ACC112 (cell line): ENCODE data around the gene THBS1.

ENCODE experiments used
- H2AFZ ChIP-seq: fragments of 200-600 bp; sonication (generic); one replicate; pipeline ENCODE4 v1.6.0; 2017; ENCODE audit warnings: antibody characterized with exemption, low read length; ENCODE audit not compliant: unreplicated experiment
- H3K27ac ChIP-seq: fragments of 200-600 bp; sonication (generic); 2 replicates; pipeline ENCODE4 v1.5.1; 2014; ENCODE audit warnings: low read depth, mild to moderate bottlenecking, antibody characterized with exemption, low read length, moderate library complexity
- H3K27me3 ChIP-seq: fragments of 200-600 bp; sonication (generic); 2 replicates; pipeline ENCODE4 v1.6.1; 2014; ENCODE audit warnings: mild to moderate bottlenecking, antibody characterized with exemption, low read length, moderate library complexity, mixed read lengths; ENCODE audit not compliant: insufficient read depth
- H3K36me3 ChIP-seq: fragments of 200-600 bp; sonication (generic); 2 replicates; pipeline ENCODE4 v1.6.1; 2016; ENCODE audit warnings: mild to moderate bottlenecking, antibody characterized with exemption, low read length, moderate library complexity, mixed read lengths; ENCODE audit not compliant: insufficient read depth
- H3K4me1 ChIP-seq: fragments of 200-600 bp; sonication (generic); one replicate; pipeline ENCODE4 v1.6.1; 2016; ENCODE audit warnings: low read length, mixed read lengths; ENCODE audit not compliant: insufficient read depth, unreplicated experiment, control insufficient read depth
- H3K4me3 ChIP-seq: fragments of 200-600 bp; sonication (generic); 2 replicates; pipeline ENCODE4 v1.5.1; 2014; ENCODE audit warnings: mild to moderate bottlenecking, low read depth, low read length
- H3K79me2 ChIP-seq: fragments of 200-600 bp; sonication (generic); one replicate; pipeline ENCODE4 v1.6.0; 2016; ENCODE audit warnings: low read length; ENCODE audit not compliant: control insufficient read depth, unreplicated experiment, insufficient read depth

Gene THBS1

DNA sequence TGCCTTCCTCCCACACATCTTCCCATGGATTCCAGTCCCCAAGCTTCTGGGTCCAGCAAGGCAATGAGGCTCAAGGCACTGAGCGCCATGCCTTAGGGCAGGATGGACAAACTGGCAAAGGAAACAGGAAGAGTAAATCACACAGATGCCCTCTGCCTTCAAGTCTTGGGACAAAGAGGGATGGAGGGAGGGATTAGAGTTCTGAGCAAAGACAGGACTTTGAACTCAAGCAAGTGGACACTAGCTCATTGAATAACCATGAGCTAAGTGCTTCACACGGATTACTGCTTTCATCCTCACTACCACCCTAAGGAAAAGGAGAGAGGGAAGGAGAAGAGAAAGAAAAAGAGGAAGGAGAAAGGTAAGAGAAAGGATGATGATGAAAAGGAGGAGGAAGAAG, 7.6 kb upstream of the THBS1 start:
- no peak overlapping the region for H3K27ac ChIP-seq
- H3K79me2 ChIP-seq: no peaks in the 10 kb centered on the region
- H2AFZ ChIP-seq: no peak overlapping the region
- H3K4me1 ChIP-seq: no peaks in the 10 kb centered on the region
- H3K36me3 ChIP-seq: no peaks in the 10 kb centered on the region
- H3K27me3 ChIP-seq: no peaks in the 10 kb centered on the region
- H3K4me3 ChIP-seq: no peak overlapping the region

- no peaks in the 10 kb centered on the region for H3K27me3 ChIP-seq
- no peak overlapping the region for H3K4me3 ChIP-seq
- H3K27ac ChIP-seq: no peak overlapping the region
- no peaks in the 10 kb centered on the region for H3K79me2 ChIP-seq
- H3K36me3 ChIP-seq: no peaks in the 10 kb centered on the region
- H3K4me1 ChIP-seq: peaks cover 4% of the 10 kb centered on the region
- H2AFZ ChIP-seq: no peak overlapping the region
These were observed 7.0 kb upstream of the THBS1 start for GRCh38 chr15:39573844-39574243.

GRCh38 chr15:39574427-39574826, 6.5 kb upstream of the THBS1 start:
- Histone ChIP-seq H2AFZ (no peak overlapping the region), H3K4me1 (peaks cover 7% of the 10 kb centered on the region), H3K27me3 (no peaks in the 10 kb centered on the region), H3K4me3 (no peak overlapping the region), H3K36me3 (no peaks in the 10 kb centered on the region), H3K27ac (no peak overlapping the region), H3K79me2 (no peaks in the 10 kb centered on the region)

DNA sequence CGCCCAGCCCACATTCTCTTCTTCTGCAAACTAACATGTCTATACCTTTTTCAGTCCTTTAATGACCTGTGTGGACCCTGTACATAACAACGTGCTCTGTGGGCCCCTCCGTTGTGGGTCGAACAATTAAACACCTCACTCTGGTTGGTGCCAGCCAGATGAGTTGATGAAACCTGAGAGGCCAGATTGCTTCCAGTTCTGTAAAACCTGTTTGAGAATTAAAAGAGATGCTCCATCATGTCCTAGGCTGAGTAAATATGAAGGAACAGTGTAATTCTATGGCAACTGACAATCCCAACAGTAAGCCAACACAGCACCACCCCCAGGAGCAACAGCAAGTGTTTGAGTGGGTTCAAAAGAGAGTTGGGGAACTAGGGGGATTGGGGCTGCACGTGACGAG, 5.7 kb upstream of the THBS1 start:
- Histone ChIP-seq H2AFZ (no peak overlapping the region), H3K4me3 (no peak overlapping the region), H3K27ac (no peak overlapping the region), H3K79me2 (no peaks in the 10 kb centered on the region), H3K36me3 (no peaks in the 10 kb centered on the region), H3K27me3 (no peaks in the 10 kb centered on the region), H3K4me1 (peaks cover 7% of the 10 kb centered on the region)

GRCh38 chr15:39578851-39579486, 1.9 kb upstream of the THBS1 start:
- Histone ChIP-seq H3K27ac (peak overlapping the region; percentile 84), H3K79me2 (peaks cover 29% of the 10 kb centered on the region), H3K36me3 (peaks cover 18% of the 10 kb centered on the region; the same call in 1 of the 2 replicates), H3K4me3 (peak overlapping the region; percentile 82), H2AFZ (peak overlapping the region; percentile 6), H3K27me3 (no peaks in the 10 kb centered on the region), H3K4me1 (peaks cover 24% of the 10 kb centered on the region)

DNA sequence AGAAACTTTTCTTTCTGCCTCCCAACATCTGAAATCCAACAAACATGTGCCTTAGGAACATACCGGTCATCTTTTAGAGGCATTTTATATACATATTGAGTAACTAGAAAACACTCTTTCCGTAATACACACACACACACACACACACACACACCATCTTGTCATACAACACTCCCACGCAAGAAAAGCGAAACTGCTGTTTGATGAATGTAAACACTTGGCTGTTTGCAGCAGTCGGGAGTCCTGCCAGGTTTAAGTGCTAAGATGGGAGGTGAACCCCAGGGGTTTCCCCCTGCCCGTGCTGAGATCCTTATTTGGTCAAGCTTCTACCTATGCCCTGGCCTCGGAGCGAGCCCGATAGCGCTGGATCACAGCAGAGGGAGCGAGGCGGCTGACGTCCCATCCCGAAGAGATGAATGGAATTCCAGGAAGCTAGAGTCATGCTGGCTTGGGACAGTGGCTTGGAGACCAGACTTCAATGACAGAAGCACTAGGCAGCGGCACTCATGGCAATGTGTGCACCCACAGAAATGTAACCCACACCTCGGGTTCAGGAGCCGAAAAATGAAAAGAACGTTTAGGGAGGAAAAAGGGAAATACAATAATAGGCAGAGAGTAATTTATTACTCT, 1.3 kb upstream of the THBS1 start:
- Histone ChIP-seq H3K36me3 (peaks cover 25% of the 10 kb centered on the region; the same call in 1 of the 2 replicates), H3K27me3 (no peaks in the 10 kb centered on the region), H3K79me2 (peaks cover 36% of the 10 kb centered on the region), H2AFZ (peak overlapping the region; percentile 44), H3K4me3 (peak overlapping the region; percentile 82), H3K4me1 (peaks cover 31% of the 10 kb centered on the region), H3K27ac (peak overlapping the region; percentile 84)

GRCh38 chr15:39580117-39580484, 778 bp upstream of the THBS1 start:
- Histone ChIP-seq H3K4me1 (peaks cover 35% of the 10 kb centered on the region), H3K27me3 (no peaks in the 10 kb centered on the region), H3K27ac (peak overlapping the region; percentile 84), H3K36me3 (peaks cover 30% of the 10 kb centered on the region; the same call in 1 of the 2 replicates), H3K79me2 (peaks cover 37% of the 10 kb centered on the region), H3K4me3 (peak overlapping the region; percentile 82), H2AFZ (peak overlapping the region; percentile 44)

- H3K27me3 ChIP-seq: no peaks in the 10 kb centered on the region
- H3K27ac ChIP-seq: peak overlapping the region; percentile 28
- peaks cover 41% of the 10 kb centered on the region for H3K36me3 ChIP-seq
- peaks cover 47% of the 10 kb centered on the region for H3K4me1 ChIP-seq
- peaks cover 44% of the 10 kb centered on the region for H3K79me2 ChIP-seq
- peak overlapping the region; percentile 82 for H3K4me3 ChIP-seq
- H2AFZ ChIP-seq: no peak overlapping the region
These were observed 438 bp downstream of the THBS1 start for GRCh38 chr15:39581242-39581792.

DNA sequence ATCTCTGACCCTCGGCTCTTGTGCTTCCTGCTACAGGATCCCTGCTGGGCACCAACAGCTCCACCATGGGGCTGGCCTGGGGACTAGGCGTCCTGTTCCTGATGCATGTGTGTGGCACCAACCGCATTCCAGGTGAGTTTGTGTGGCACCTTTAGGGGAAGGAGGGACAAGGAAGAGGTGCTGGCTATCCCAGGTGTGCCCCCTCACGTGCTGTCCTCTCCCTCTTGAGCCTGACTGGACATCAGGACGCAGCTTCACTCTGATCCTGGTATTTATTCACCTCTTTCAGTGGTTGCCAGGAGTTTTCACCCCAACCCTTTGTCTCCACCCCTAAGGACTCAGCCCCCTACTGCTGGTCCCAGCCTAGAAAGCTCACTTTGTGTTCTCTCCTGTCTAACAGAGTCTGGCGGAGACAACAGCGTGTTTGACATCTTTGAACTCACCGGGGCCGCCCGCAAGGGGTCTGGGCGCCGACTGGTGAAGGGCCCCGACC, 960 bp downstream of the THBS1 start:
- Histone ChIP-seq H3K4me3 (peak overlapping the region; percentile 82), H3K27me3 (no peaks in the 10 kb centered on the region), H3K27ac (peak overlapping the region; percentile 28), H3K79me2 (peaks cover 44% of the 10 kb centered on the region), H3K4me1 (peaks cover 53% of the 10 kb centered on the region), H3K36me3 (peaks cover 44% of the 10 kb centered on the region), H2AFZ (no peak overlapping the region)

GRCh38 chr15:39582286-39582976, 1.6 kb downstream of the THBS1 start:
- peaks cover 50% of the 10 kb centered on the region for H3K36me3 ChIP-seq

More at GRCh38 chr15:39582286-39582976, 1.6 kb downstream of the THBS1 start:
- H3K4me3 ChIP-seq: peak overlapping the region; percentile 82
- peaks cover 54% of the 10 kb centered on the region for H3K4me1 ChIP-seq
- peak overlapping the region; percentile 28 for H3K27ac ChIP-seq
- H3K79me2 ChIP-seq: peaks cover 50% of the 10 kb centered on the region
- no peak overlapping the region for H2AFZ ChIP-seq
- H3K27me3 ChIP-seq: no peaks in the 10 kb centered on the region
